GM23338 (cell line): ENCODE measurements around the gene SLC38A10. TPM values are rescaled to one million over a fixed set of nuclear protein-coding genes. Genes with fewer than 3 reads are reported as not detected.

Experiments
- ATAC-seq: fragments of 200-7000 bp; cut with Tn5 transposase; 3 replicates; pipeline ENCODE4 v1.9.1; 2020
- DNase-seq: peaks from one replicate; pipeline ENCODE4 v3.0.0-alpha.2; 2015; ENCODE audit warnings: low spot score
- H2AFZ ChIP-seq: fragments of 200-600 bp; sonication (generic); 2 replicates; pipeline ENCODE4 v1.8.0; 2016; ENCODE audit warnings: antibody characterized with exemption, mild to moderate bottlenecking, moderate library complexity
- H3F3A ChIP-seq: fragments of 200-600 bp; sonication (generic); replicated peaks from 2 replicates; pipeline ENCODE4 v1.8.0; 2017; ENCODE audit warnings: antibody characterized with exemption, mixed run types, low read depth
- H3K27ac ChIP-seq: fragments of 200-600 bp; sonication (generic); 2 replicates; pipeline ENCODE4 v1.6.1; 2016; ENCODE audit warnings: low read depth
- H3K27me3 ChIP-seq: fragments of 200-600 bp; sonication (generic); 2 replicates; pipeline ENCODE4 v1.8.0; 2016; ENCODE audit warnings: mild to moderate bottlenecking, mixed run types, moderate library complexity; ENCODE audit not compliant: insufficient read depth
- H3K36me3 ChIP-seq: fragments of 200-600 bp; sonication (generic); 2 replicates; pipeline ENCODE4 v1.8.0; 2016; ENCODE audit warnings: mild to moderate bottlenecking; ENCODE audit not compliant: insufficient read depth
- H3K4me1 ChIP-seq: fragments of 200-600 bp; sonication (generic); 2 replicates; pipeline ENCODE4 v1.8.0; 2016; ENCODE audit warnings: mild to moderate bottlenecking, moderate library complexity; ENCODE audit not compliant: insufficient read depth
- H3K4me2 ChIP-seq: fragments of 200-600 bp; sonication (generic); 2 replicates; pipeline ENCODE4 v1.7.1; 2017; ENCODE audit warnings: mixed run types
- H3K4me3 ChIP-seq: fragments of 200-600 bp; sonication (generic); 2 replicates; pipeline ENCODE4 v1.6.1; 2016; ENCODE audit warnings: mixed run types
- H3K79me2 ChIP-seq: fragments of 200-600 bp; sonication (generic); replicated peaks from 2 replicates; pipeline ENCODE4 v1.8.0; 2017; ENCODE audit warnings: mild to moderate bottlenecking; ENCODE audit not compliant: insufficient read depth
- H3K9me2 ChIP-seq: fragments of 200-600 bp; sonication (generic); 2 replicates; pipeline ENCODE4 v1.8.0; 2017; ENCODE audit not compliant: insufficient read depth
- H4K20me1 ChIP-seq: fragments of 200-600 bp; sonication (generic); replicated peaks from 2 replicates; pipeline ENCODE4 v1.8.0; 2017; ENCODE audit warnings: mild to moderate bottlenecking; ENCODE audit not compliant: insufficient read depth
- H3K27ac Mint-ChIP-seq: 2 replicates; pipeline ENCODE4 v1.8.0; 2020; ENCODE audit warnings: inconsistent platforms, mild to moderate bottlenecking, moderate library complexity, mixed read lengths
- H3K27me3 Mint-ChIP-seq: 3 replicates; pipeline ENCODE4 v1.8.0; 2022; ENCODE audit warnings: low read depth, mild to moderate bottlenecking, moderate library complexity, mixed read lengths, inconsistent platforms; ENCODE audit not compliant: insufficient read depth, poor library complexity
- H3K36me3 Mint-ChIP-seq: 3 replicates; pipeline ENCODE4 v1.8.0; 2021; ENCODE audit warnings: low read depth, mild to moderate bottlenecking, inconsistent platforms, moderate library complexity, mixed read lengths
- H3K4me1 Mint-ChIP-seq: 3 replicates; pipeline ENCODE4 v1.8.0; 2020; ENCODE audit warnings: mild to moderate bottlenecking, inconsistent platforms, mixed read lengths
- H3K4me3 Mint-ChIP-seq: 3 replicates; pipeline ENCODE4 v1.8.0; 2021; ENCODE audit warnings: moderate library complexity, mild to moderate bottlenecking, inconsistent platforms, mixed read lengths
- H3K9me3 Mint-ChIP-seq: 3 replicates; pipeline ENCODE4 v1.8.0; 2020; ENCODE audit warnings: moderate library complexity, mild to moderate bottlenecking, inconsistent platforms, mixed read lengths
- CREB1 ChIP-seq: fragments of 250-450 bp; sonication (Bioruptor Pico); IDR thresholded peaks from 2 replicates; pipeline ENCODE4 v1.5.0; 2020; ENCODE audit warnings: low read depth, mild to moderate bottlenecking, moderate library complexity
- ETS1 ChIP-seq: IDR thresholded peaks from 2 replicates; pipeline ENCODE4 v1.6.1; 2016; ENCODE audit warnings: antibody characterized with exemption
- EZH2 ChIP-seq: fragments of 200-600 bp; sonication (generic); IDR thresholded peaks from one replicate; pipeline ENCODE4 v1.8.0; 2017; ENCODE audit warnings: antibody characterized with exemption, mild to moderate bottlenecking, low read depth; ENCODE audit not compliant: unreplicated experiment
- EZH2phosphoT487 ChIP-seq: fragments of 200-600 bp; sonication (generic); IDR thresholded peaks from one replicate; pipeline ENCODE4 v1.8.1; 2018; ENCODE audit warnings: antibody characterized with exemption; ENCODE audit not compliant: unreplicated experiment
- JUNB ChIP-seq: IDR thresholded peaks from one replicate; pipeline ENCODE4 v1.6.1; 2016; ENCODE audit warnings: antibody characterized with exemption; ENCODE audit not compliant: unreplicated experiment
- NANOG ChIP-seq: IDR thresholded peaks from 2 replicates; pipeline ENCODE4 v1.6.1; 2016; ENCODE audit warnings: antibody characterized with exemption, borderline replicate concordance
- POLR2AphosphoS5 ChIP-seq: IDR thresholded peaks from 2 replicates; pipeline ENCODE4 v1.6.1; 2016; ENCODE audit warnings: antibody characterized with exemption, low read depth
- ZNF114 ChIP-seq: fragments of 250-450 bp; sonication (Bioruptor Pico); IDR thresholded peaks from 2 replicates; pipeline ENCODE4 v1.5.0; 2020; ENCODE audit warnings: mild to moderate bottlenecking, moderate library complexity
- ZNF331 ChIP-seq: fragments of 250-450 bp; sonication (Bioruptor Pico); IDR thresholded peaks from 2 replicates; pipeline ENCODE4 v1.5.0; 2020; ENCODE audit warnings: low read depth, mild to moderate bottlenecking, moderate library complexity
- polyA plus RNA-seq: library from polyadenylated mRNA; unstranded; fragments of >200 nt; fragmentation: Nextera tagmentation; extraction: Ambion mirVana; gene quantifications from 2 replicates; pipeline ENCODE4 v1.2.1, GENCODE V29; 2016
- total RNA-seq: library from RNA; depleted of rRNA; stranded (reverse); fragments of >200 nt; shearing (Covaris generic); gene quantifications from 2 replicates; pipeline ENCODE4 v1.2.3, GENCODE V29; 2014
- TF ChIP-seq, protein P1 (sequence below), 2 experiments: fragments of 200-600 bp in 1 of 2; sonication (generic) in 1 of 2; conservative IDR thresholded peaks; 2 replicates each; pipeline versions ENCODE4 v1.5.1 to v1.6.1; 2016 to 2017; ENCODE audit warnings: antibody characterized with exemption in 2 of 2, low read depth in 2 of 2, mild to moderate bottlenecking in 2 of 2, moderate library complexity in 1 of 2
- TF ChIP-seq, protein P2 (sequence below): fragments of 250-450 bp; sonication (Bioruptor Pico); IDR thresholded peaks from 2 replicates; pipeline ENCODE4 v1.5.0; 2020; ENCODE audit warnings: mild to moderate bottlenecking, moderate library complexity
- TF ChIP-seq, protein P3 (sequence below): IDR thresholded peaks from one replicate; pipeline ENCODE4 v1.6.1; 2018; ENCODE audit warnings: antibody characterized with exemption; ENCODE audit not compliant: unreplicated experiment

Gene SLC38A10
- total and polyA plus RNA-seq, 2 experiments from 2014 or later: 17.1 to 55.8 TPM

- Mint-ChIP-seq H3K27me3 (peaks cover 23% of the 10 kb centered on the region), H3K4me1 (peaks cover 19% of the 10 kb centered on the region), H3K27ac (no peak overlapping the region), H3K4me3 (no peak overlapping the region), H3K36me3 (peaks cover 6% of the 10 kb centered on the region; the same call in 1 of the 3 replicates), H3K9me3 (peaks cover 3% of the 10 kb centered on the region; the same call in 1 of the 3 replicates)
- Histone ChIP-seq H3K79me2 (no peaks in the 10 kb centered on the region), H2AFZ (no peak overlapping the region), H3F3A (no peaks in the 10 kb centered on the region), H3K4me3 (no peak overlapping the region), H3K9me2 (no peaks in the 10 kb centered on the region), H3K4me1 (no peaks in the 10 kb centered on the region), H4K20me1 (0 out of 2 replicates have a peak, but pooled peaks cover 6% of the 10 kb centered on the region), H3K36me3 (no peaks in the 10 kb centered on the region), H3K27me3 (no peaks in the 10 kb centered on the region), H3K27ac (no peak overlapping the region), H3K4me2 (no peak overlapping the region)
- DNase-seq (no peak), ATAC-seq (no peak)
- TF ChIP-seq EZH2phosphoT487 (no peak), EZH2 (no peak), CREB1 (no peak), ETS1 (no peak), ZNF331 (CRISPR knock-in tag) (no peak), JUNB (no peak), ZNF114 (CRISPR knock-in tag) (no peak), NANOG (no peak), POLR2AphosphoS5 (no peak)
- TF ChIP-seq, protein P1, sequence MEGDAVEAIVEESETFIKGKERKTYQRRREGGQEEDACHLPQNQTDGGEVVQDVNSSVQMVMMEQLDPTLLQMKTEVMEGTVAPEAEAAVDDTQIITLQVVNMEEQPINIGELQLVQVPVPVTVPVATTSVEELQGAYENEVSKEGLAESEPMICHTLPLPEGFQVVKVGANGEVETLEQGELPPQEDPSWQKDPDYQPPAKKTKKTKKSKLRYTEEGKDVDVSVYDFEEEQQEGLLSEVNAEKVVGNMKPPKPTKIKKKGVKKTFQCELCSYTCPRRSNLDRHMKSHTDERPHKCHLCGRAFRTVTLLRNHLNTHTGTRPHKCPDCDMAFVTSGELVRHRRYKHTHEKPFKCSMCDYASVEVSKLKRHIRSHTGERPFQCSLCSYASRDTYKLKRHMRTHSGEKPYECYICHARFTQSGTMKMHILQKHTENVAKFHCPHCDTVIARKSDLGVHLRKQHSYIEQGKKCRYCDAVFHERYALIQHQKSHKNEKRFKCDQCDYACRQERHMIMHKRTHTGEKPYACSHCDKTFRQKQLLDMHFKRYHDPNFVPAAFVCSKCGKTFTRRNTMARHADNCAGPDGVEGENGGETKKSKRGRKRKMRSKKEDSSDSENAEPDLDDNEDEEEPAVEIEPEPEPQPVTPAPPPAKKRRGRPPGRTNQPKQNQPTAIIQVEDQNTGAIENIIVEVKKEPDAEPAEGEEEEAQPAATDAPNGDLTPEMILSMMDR (conservative IDR thresholded peaks at IDR 0.05; ENCODE audit: low read depth in 2 of 2): no peak
- TF ChIP-seq, protein P2, sequence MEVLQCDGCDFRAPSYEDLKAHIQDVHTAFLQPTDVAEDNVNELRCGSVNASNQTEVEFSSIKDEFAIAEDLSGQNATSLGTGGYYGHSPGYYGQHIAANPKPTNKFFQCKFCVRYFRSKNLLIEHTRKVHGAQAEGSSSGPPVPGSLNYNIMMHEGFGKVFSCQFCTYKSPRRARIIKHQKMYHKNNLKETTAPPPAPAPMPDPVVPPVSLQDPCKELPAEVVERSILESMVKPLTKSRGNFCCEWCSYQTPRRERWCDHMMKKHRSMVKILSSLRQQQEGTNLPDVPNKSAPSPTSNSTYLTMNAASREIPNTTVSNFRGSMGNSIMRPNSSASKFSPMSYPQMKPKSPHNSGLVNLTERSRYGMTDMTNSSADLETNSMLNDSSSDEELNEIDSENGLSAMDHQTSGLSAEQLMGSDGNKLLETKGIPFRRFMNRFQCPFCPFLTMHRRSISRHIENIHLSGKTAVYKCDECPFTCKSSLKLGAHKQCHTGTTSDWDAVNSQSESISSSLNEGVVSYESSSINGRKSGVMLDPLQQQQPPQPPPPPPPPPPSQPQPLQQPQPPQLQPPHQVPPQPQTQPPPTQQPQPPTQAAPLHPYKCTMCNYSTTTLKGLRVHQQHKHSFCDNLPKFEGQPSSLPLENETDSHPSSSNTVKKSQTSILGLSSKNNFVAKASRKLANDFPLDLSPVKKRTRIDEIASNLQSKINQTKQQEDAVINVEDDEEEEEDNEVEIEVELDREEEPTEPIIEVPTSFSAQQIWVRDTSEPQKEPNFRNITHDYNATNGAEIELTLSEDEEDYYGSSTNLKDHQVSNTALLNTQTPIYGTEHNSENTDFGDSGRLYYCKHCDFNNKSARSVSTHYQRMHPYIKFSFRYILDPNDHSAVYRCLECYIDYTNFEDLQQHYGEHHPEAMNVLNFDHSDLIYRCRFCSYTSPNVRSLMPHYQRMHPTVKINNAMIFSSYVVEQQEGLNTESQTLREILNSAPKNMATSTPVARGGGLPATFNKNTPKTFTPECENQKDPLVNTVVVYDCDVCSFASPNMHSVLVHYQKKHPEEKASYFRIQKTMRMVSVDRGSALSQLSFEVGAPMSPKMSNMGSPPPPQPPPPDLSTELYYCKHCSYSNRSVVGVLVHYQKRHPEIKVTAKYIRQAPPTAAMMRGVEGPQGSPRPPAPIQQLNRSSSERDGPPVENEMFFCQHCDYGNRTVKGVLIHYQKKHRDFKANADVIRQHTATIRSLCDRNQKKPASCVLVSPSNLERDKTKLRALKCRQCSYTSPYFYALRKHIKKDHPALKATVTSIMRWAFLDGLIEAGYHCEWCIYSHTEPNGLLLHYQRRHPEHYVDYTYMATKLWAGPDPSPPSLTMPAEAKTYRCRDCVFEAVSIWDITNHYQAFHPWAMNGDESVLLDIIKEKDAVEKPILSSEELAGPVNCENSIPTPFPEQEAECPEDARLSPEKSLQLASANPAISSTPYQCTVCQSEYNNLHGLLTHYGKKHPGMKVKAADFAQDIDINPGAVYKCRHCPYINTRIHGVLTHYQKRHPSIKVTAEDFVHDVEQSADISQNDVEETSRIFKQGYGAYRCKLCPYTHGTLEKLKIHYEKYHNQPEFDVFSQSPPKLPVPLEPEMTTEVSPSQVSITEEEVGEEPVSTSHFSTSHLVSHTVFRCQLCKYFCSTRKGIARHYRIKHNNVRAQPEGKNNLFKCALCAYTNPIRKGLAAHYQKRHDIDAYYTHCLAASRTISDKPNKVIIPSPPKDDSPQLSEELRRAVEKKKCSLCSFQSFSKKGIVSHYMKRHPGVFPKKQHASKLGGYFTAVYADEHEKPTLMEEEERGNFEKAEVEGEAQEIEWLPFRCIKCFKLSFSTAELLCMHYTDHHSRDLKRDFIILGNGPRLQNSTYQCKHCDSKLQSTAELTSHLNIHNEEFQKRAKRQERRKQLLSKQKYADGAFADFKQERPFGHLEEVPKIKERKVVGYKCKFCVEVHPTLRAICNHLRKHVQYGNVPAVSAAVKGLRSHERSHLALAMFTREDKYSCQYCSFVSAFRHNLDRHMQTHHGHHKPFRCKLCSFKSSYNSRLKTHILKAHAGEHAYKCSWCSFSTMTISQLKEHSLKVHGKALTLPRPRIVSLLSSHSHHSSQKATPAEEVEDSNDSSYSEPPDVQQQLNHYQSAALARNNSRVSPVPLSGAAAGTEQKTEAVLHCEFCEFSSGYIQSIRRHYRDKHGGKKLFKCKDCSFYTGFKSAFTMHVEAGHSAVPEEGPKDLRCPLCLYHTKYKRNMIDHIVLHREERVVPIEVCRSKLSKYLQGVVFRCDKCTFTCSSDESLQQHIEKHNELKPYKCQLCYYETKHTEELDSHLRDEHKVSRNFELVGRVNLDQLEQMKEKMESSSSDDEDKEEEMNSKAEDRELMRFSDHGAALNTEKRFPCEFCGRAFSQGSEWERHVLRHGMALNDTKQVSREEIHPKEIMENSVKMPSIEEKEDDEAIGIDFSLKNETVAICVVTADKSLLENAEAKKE (CRISPR knock-in tag): no peak
- TF ChIP-seq, protein P3, sequence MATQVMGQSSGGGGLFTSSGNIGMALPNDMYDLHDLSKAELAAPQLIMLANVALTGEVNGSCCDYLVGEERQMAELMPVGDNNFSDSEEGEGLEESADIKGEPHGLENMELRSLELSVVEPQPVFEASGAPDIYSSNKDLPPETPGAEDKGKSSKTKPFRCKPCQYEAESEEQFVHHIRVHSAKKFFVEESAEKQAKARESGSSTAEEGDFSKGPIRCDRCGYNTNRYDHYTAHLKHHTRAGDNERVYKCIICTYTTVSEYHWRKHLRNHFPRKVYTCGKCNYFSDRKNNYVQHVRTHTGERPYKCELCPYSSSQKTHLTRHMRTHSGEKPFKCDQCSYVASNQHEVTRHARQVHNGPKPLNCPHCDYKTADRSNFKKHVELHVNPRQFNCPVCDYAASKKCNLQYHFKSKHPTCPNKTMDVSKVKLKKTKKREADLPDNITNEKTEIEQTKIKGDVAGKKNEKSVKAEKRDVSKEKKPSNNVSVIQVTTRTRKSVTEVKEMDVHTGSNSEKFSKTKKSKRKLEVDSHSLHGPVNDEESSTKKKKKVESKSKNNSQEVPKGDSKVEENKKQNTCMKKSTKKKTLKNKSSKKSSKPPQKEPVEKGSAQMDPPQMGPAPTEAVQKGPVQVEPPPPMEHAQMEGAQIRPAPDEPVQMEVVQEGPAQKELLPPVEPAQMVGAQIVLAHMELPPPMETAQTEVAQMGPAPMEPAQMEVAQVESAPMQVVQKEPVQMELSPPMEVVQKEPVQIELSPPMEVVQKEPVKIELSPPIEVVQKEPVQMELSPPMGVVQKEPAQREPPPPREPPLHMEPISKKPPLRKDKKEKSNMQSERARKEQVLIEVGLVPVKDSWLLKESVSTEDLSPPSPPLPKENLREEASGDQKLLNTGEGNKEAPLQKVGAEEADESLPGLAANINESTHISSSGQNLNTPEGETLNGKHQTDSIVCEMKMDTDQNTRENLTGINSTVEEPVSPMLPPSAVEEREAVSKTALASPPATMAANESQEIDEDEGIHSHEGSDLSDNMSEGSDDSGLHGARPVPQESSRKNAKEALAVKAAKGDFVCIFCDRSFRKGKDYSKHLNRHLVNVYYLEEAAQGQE: no peak
Measured at GRCh38 chr17:81247339-81247990, 47.6 kb downstream of the SLC38A10 start.
